Neural crest cell (in vitro differentiated cells): ENCODE measurements around the gene COL26A1. TPM values are rescaled to one million over a fixed set of nuclear protein-coding genes. Genes with fewer than 3 reads are reported as not detected.

Source experiments
- DNase-seq: peaks from one replicate; pipeline ENCODE4 v3.0.0; 2021; ENCODE audit warnings: low read depth, mixed read lengths, low spot score
- H3K27ac Mint-ChIP-seq: one replicate; pipeline ENCODE4 v1.8.0; 2021; ENCODE audit warnings: mild to moderate bottlenecking, mixed read lengths; ENCODE audit not compliant: unreplicated experiment
- H3K27me3 Mint-ChIP-seq: 2 replicates; pipeline ENCODE4 v1.8.0; 2021; ENCODE audit warnings: low read depth, mild to moderate bottlenecking, mixed read lengths
- H3K36me3 Mint-ChIP-seq: 2 replicates; pipeline ENCODE4 v1.8.0; 2021; ENCODE audit warnings: low read depth, mild to moderate bottlenecking, mixed read lengths
- H3K4me1 Mint-ChIP-seq: 2 replicates; pipeline ENCODE4 v1.8.0; 2021; ENCODE audit warnings: mixed read lengths
- H3K4me3 Mint-ChIP-seq: one replicate; pipeline ENCODE4 v1.8.0; 2021; ENCODE audit warnings: mild to moderate bottlenecking, mixed read lengths
- H3K9me3 Mint-ChIP-seq: 2 replicates; pipeline ENCODE4 v1.8.0; 2021; ENCODE audit warnings: mixed read lengths
- CTCF ChIP-seq: fragments of 200-600 bp; sonication (generic); conservative IDR thresholded peaks from 2 replicates; pipeline ENCODE4 v1.5.0; 2021; ENCODE audit warnings: antibody characterized with exemption, mild to moderate bottlenecking
- total RNA-seq: library from RNA; stranded (reverse); gene quantifications from 2 replicates; pipeline ENCODE4 v1.2.1, GENCODE V29; 2021

Gene COL26A1
- total RNA-seq, 1 donor from 2014 or later: 38.3 TPM

GRCh38 chr7:101382937-101383336 is 20.3 kb downstream of the COL26A1 start:
- TF ChIP-seq CTCF: no peak
- DNase-seq: no peak
- Mint-ChIP-seq H3K36me3 (peaks cover 12% of the 10 kb centered on the region), H3K4me1 (peaks cover 40% of the 10 kb centered on the region), H3K27ac (no peak overlapping the region), H3K4me3 (no peak overlapping the region), H3K9me3 (no peaks in the 10 kb centered on the region), H3K27me3 (no peaks in the 10 kb centered on the region)

DNA sequence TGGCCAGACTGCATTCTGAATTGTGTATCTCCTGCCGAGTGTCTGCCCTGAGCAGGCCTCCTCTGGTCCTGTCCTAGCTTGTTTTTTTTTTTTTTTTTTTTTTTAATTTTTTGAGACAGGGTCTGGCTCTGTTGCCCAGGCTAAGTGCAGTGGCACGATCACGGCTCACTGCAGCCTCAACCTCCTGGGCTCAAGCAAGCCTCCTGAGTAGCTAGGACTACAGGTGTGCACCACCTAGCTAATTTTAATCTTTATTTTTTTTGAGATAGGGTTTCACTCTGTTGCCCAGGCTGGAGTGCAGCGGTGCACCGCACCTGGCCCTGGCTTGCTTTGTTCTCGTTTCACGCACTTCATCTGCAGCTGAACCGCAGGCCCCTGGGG is 23.5 kb downstream of the COL26A1 start:
- peaks cover 6% of the 10 kb centered on the region for H3K36me3 Mint-ChIP-seq
- no peaks in the 10 kb centered on the region for H3K27me3 Mint-ChIP-seq

DNA sequence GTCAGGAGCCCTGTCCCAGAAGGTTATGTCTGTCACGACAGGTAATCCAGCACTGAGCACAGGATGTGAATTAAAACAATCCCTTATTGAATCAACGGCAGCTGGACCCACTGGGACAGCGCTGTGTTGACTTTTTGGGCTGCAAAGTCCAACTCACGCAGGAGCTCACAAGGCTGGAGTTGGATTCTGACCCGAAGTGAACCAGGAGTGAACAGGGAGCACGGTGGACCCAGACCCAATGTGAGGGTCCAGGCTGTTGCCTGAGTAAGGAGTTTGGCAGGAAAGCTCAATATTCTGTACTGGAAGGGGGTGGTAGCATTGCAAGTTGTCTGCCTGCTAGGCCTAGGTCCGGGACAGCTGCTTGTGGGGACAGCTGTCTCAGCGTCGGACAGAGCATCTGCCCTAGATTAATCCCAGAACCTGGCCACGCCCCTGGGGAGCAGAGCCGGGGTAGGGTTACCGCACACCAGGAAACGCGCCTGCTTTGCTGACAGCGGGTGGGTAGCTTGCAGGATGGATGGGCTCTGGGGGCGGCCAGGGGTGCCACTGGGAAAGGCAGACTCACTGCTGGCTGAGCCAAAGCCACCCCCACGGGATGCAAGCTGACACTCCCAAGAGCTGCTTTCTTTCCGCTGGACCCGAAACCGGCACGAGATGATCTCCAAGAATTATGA is 24.0 kb downstream of the COL26A1 start:
- DNase-seq: peak; percentile 37
- Mint-ChIP-seq H3K27me3 (no peaks in the 10 kb centered on the region), H3K4me3 (peak overlapping the region; percentile 62), H3K4me1 (peaks cover 47% of the 10 kb centered on the region), H3K9me3 (no peaks in the 10 kb centered on the region), H3K27ac (peak overlapping the region; percentile 97), H3K36me3 (peaks cover under 1% of the 10 kb centered on the region)
- TF ChIP-seq CTCF: no peak

More for the DNA sequence above, 23.5 kb downstream of the COL26A1 start:
- no peak for TF ChIP-seq CTCF
- no peaks in the 10 kb centered on the region for H3K9me3 Mint-ChIP-seq
- H3K4me1 Mint-ChIP-seq: peaks cover 49% of the 10 kb centered on the region
- DNase-seq: no peak
- H3K27ac Mint-ChIP-seq: no peak overlapping the region
- no peak overlapping the region for H3K4me3 Mint-ChIP-seq

- no peaks in the 10 kb centered on the region for H3K9me3 Mint-ChIP-seq
- peaks cover 60% of the 10 kb centered on the region for H3K4me1 Mint-ChIP-seq
- H3K27ac Mint-ChIP-seq: peak overlapping the region; percentile 96
- H3K36me3 Mint-ChIP-seq: no peaks in the 10 kb centered on the region
- no peak for TF ChIP-seq CTCF
- DNase-seq: peak; percentile 70
- H3K4me3 Mint-ChIP-seq: peak overlapping the region; percentile 75
- no peaks in the 10 kb centered on the region for H3K27me3 Mint-ChIP-seq
These were observed 28.2 kb downstream of the COL26A1 start for GRCh38 chr7:101390901-101391301.

GRCh38 chr7:101391991-101392390 is 29.3 kb downstream of the COL26A1 start:
- no peaks in the 10 kb centered on the region for H3K36me3 Mint-ChIP-seq
- TF ChIP-seq CTCF: no peak
- peaks cover 54% of the 10 kb centered on the region for H3K4me1 Mint-ChIP-seq
- H3K4me3 Mint-ChIP-seq: peak overlapping the region; percentile 68
- no peaks in the 10 kb centered on the region for H3K27me3 Mint-ChIP-seq
- peak overlapping the region; percentile 91 for H3K27ac Mint-ChIP-seq
- no peaks in the 10 kb centered on the region for H3K9me3 Mint-ChIP-seq
- DNase-seq: no peak
